NCI-H1105 treated with DMSO at 0.1 percent for 48 hours (cell line): ENCODE measurements around the gene RAB26.

ENCODE experiments used
- DNase-seq: peaks from one replicate; lab custom pipeline; 2025; lab: John Stamatoyannopoulos, UW

The RAB26 gene

DNA sequence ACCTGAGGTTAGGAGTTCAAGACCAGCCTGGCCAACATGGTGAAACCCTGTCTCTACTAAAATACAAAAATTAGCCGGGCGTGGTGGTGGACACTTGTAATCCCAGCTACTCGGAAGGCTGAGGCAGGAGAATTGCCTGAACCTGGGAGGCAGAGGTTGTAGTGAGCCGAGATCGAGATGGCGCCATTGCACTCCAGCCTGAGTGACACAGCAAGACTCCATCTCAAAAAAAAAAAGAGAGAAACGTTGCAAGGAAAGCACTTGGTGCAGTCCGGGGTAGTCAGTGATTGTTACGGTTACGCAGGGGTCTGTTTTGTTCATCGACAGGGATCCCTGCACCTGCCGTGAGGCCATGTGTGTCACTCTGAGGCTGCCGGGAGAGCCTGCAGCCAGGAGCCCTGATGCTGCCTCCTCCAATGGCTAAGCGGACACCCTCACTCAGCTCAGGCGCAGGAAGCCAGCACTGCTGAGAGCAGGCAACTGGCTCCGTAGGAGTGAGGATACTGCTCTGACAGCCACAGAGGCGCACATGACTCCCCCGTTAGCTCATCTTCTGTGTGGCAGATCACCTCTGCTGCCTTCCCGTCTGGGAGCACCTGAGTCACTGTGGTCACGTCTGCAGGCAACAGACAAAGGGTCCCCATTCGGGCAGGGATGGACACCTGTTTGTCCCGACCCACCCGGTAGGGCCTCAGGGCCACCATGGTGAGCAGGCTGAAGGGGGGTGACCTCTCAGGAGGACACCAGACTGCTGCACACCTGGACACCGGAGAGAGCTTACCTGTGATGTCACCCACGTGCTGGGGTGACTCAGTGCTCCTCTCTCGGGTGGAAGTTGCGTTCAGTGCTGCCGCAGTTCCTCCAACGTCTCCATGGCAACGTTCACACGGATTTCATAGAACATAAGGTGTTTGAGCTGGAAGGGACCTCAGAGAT lies 5.2 kb upstream of the RAB26 start:
- no peak for DNase-seq

DNA sequence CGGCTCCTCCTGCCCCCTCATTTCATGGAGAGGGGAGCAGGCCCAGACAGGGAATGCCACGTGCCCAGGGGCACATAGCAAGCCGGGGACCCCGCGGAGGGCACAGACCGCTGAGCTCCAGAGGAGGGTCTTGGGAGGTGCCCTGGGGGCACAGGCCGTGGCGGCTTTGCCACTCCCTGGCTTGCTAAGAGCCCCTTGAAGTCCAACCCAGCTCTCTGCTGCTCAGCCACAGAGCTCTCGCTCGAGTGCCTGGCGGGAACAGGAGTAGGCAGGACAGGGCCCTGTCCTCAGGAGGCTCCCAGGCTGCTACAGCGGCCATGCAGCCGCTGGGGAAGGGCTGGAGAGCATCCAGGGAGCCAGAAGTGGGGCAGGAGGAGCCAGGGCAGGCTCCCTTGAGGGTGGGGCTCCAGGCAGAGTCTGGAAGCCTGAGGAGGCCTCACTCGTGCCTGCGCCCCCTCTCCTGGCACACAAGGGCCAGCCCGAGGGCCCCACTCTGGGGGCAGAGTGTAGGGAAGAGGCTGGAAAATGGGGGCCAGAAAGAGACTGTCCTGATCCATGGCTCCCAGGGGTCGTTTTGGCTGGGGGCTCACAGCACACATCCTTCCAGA lies 4.4 kb upstream of the RAB26 start:
- DNase-seq: no peak

DNA sequence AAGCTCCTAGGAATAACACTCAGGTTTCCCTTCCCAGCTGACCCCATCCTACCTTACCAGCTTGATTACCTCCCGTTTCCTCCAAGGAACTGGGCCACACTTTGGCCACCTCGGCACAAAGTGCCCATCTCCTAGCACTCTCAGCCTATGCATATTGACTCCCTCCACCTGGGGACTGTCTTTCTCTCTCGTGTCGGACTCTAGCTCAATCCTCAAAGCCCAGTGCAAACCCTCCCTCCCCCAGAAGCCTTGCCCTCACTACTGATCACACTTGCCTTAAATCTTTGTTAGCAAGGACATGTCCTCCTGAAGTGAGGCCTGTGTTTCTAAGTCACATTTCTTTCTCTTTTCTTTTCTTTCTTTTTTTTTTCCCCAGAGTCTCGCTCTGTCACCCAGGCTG lies 2.6 kb upstream of the RAB26 start:
- DNase-seq: no peak

DNA sequence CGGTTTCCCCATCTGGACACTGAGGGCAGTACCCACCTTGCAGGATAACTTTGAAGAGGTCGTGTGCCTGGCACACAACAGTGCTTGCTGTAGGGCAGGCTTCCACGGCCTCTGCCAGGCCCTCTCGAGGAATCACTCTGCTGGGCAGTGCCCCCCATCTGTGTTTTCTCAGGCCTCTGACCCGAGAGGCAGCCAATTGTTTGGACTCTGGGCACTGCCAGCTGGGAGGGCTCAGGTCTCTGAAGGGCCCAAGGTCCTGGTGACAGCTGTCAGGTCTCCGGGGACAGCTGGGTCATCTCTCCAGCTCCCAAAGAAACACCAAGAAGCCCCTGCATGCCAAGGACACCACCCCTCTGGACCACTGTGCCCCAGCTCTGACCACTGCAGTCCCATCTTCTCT lies 1.0 kb upstream of the RAB26 start:
- no peak for DNase-seq

DNA sequence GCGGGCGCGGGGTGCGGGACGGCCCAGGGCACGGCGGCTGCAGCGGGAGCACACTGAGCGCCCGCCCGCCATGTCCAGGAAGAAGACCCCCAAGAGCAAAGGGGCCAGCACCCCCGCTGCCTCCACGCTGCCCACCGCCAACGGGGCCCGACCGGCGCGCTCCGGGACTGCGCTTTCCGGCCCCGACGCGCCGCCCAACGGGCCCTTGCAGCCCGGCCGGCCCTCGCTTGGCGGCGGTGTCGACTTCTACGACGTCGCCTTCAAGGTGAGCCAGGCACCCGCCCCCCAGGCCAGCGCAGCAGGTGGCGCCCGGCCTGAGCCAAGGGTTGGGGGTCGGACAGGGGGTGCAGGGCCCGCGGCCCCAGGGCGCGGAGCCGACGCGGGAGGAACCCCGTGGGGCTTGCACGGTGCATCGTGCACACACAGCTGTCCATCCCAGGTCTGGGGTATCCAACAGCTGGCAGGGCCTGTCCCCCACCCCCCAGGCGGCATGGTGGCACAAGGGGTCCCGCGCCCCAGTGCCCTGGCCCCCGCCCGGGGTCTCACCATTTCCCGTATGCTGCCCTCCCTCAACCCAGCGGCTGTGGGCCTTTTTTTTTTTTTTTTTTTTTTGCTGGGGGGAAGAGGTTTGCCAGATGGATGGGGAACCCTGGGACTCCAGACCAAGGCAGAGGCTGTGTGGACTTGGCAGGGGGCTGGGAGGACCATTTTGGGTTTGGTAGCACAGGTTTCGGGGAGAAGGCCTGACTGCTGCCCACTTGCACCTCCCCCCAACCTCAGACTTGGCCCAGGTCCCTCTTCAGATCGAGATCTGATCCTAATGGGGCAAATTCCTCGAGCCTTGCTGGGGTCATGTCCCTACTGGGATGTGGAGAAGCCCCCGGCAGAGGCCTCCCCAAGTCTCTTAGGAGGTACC lies 547 bp downstream of the RAB26 start:
- DNase-seq: no peak

DNA sequence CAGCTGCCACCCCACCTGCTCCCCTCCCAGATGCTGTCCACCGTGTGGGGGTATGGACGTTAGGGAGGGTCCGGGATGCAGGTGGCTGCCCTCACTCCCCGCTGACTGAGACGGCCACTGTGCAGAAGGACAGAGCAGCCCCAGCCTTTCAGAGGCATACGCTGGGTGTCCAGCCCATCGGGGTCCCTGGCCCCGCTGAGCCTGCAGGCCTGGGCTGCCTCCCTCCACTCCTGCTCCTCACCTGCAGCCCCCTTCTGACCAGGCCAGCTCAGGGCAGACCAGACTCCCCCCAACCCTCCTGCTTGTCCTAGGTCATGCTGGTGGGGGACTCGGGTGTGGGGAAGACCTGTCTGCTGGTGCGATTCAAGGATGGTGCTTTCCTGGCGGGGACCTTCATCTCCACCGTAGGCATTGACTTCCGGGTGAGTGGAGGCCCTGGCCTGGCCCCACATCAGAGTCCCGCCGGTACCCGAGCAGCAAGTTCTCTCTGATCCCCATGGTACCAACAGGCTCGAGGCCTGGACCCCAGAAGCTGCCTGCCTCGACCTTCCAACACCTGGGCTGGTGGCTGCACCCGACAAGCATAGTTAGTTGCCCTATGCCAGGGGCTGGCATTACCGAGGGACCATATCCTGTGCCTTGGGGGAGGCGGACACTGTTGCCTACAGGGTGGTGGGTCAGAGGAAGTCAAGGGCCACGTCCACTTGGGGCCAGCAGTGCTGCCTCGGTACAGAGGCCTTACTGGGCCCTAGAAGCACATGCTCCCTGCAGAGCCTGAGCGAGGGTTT lies 1.4 kb downstream of the RAB26 start:
- DNase-seq: no peak

DNA sequence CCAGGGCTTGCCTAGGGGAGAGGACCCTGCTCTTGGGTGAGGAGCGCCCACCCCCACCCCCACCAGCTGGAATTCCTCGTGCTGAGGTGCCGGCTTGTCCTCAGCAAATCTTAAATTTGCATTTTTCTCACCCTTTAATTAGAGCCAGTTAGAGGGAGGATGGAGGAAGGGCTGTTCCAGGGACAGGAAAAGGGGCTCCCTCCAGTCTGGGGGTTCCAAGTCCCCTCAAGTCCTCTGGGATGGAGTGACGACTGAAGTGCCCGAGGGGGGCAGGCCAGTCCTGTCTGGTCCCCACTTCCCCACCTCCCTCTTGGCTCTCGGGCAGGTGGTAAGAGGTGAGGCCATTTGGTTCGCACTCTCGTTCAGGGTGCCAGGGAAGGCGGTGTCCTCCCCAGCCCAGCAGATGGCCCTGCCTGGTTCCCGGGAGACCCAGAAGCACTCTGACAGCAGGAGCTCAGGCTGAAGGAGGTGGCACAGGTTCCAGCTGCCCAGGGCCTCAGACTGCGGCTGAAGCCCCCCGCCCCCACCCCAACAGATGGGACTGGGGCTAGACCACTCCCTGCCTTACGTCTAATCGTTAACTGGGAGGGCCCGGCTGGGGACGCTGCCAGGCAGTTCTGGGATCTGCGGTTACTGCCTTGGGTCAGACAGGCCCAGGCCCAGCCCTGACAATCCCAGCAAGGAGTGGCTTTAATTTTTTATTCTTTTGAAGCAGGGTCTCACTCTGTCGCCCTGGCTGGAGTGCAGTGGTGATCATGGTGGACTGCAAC lies 2.2 kb downstream of the RAB26 start:
- DNase-seq: no peak

DNA sequence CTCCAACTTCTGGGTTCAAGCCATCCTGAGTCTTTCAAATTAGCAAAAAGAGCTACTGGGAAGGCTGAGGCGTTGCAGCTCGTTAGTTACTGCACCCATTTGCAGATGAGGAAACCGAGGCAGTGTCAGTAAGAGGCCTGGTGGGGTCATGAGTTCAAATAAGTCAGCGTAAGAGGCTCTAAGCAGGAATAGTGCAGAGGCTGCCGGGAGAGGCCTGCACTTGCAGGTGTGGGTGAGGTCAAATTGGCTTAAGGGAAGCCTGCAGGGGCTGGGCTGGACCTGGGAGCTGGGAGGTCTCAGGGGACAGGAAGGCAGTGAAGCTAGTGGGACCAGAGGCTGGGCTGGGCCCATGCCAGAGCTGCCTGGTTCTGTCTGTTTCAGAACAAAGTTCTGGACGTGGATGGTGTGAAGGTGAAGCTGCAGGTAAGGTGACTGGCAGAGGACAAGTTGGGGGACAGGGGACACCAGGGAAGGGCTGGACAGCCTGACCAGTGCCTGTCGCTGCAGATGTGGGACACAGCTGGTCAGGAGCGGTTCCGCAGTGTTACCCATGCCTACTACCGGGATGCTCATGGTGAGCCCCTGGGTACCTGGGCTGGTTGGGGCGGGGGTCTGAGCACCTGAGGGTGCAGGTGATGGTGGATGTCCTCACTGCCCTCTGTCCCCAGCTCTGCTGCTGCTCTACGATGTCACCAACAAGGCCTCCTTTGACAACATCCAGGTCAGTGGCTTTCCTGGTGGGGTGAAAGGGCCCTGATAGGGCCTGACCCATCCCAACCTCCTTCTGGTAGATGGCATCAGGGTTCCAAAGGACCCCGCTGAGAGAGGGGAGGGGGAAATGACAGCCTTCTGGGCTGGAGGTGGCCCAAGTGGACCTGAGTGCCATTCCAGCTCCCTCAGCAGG lies 3.0 kb downstream of the RAB26 start:
- DNase-seq: no peak

DNA sequence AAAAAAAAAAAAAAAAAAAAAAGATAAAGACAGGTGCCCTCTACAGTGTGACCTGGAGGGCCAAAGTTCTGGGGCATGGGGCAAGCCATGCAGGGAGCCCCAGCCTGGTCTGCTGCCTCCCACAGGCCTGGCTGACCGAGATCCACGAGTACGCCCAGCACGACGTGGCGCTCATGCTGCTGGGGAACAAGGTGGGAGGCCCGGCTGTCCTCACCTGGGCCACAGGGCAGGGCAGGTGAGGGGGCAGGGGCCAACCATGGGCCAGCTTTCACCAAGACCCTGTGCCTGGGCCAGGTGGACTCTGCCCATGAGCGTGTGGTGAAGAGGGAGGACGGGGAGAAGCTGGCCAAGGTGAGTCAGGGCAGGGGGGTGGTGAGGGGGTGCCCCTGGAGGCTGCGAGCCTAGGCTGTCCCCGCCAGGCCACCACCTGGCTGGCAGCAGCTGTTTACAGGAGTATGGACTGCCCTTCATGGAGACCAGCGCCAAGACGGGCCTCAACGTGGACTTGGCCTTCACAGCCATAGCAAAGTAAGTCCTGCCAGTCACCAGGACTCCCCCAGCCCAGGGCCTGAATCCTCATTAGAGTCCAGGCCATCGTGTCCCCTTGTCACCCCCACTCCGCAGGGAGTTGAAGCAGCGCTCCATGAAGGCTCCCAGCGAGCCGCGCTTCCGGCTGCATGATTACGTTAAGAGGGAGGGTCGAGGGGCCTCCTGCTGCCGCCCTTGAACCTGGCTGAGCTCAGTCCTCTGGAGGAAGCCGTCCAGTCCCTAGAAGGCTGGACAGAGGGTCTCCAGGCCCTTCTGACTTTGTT lies 4.5 kb downstream of the RAB26 start:
- no peak for DNase-seq

DNA sequence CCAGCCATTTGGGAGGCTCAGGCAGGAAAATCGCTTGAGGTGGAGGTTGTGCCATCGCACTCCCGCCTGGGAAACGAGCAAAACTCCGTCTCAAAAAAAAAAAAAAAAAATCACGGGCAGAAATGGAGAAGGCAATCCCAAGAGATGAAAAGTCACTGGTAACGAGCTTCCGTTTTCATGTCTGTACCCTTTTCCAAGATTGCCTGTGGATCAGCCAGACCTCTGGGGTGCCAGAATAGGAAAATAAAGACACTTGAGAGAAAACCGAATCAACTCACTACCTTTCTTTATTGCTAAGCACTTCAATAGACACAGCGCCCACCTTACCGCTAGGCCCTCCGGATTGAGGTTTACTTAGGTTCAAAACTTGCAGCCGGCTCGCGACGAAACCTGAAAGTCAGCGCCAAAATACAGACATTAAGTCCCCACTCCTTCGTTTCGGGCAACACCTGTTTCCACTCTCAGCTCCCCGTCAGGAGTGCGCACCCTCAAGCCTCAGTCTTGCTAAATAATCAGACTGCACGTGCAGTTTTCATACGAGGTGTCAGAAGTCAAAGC lies 6.2 kb downstream of the RAB26 start:
- DNase-seq: no peak

DNA sequence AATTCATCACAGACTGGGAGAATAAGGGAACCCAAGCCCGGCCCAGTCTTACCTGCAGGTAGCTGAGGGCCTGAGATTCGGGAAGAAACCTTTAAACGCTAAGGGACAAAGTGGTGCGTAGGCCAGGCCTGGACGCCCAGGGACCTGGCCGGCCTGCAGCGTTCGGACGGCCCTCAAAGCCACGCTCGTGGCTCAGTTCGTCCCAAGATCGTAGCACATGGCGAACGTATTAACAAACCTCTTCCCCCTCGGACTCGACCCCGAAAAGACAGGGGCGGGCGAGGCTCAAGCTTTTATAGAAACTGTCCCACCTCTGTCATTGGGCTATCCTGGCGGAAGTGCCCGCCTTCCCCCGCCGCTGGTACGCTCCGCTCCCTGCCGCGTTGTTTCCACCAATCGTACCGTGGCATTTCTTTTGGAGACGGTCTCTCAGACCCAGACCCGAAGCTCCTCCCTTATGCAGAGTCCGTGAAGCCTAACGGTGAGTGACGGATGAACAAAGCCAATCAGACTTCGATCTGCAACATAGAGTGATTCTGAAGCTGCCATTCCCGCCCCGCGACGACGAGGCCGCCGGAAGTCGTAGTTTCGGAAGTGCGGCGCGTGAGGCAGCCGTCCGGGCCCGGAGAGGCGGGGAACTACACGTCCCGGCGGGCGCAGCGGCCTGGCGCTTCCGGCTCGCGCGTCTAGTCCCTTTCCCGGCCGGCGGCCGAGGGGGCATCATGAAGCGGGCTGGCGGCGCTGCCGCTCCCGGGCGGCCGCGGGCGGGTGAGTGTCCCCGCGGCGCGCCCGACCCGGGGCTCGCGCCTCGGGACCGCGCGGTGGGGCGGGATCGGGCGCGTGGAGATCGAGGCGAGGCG lies 6.9 kb downstream of the RAB26 start, which contains the start of gene TRAF7:
TSS of gene TRAF7 (plus strand) at position 692 of the 860 bp plus-strand sequence. CDS start 8,139 bp downstream, outside the sequence.
- peak; percentile 98 for DNase-seq

DNA sequence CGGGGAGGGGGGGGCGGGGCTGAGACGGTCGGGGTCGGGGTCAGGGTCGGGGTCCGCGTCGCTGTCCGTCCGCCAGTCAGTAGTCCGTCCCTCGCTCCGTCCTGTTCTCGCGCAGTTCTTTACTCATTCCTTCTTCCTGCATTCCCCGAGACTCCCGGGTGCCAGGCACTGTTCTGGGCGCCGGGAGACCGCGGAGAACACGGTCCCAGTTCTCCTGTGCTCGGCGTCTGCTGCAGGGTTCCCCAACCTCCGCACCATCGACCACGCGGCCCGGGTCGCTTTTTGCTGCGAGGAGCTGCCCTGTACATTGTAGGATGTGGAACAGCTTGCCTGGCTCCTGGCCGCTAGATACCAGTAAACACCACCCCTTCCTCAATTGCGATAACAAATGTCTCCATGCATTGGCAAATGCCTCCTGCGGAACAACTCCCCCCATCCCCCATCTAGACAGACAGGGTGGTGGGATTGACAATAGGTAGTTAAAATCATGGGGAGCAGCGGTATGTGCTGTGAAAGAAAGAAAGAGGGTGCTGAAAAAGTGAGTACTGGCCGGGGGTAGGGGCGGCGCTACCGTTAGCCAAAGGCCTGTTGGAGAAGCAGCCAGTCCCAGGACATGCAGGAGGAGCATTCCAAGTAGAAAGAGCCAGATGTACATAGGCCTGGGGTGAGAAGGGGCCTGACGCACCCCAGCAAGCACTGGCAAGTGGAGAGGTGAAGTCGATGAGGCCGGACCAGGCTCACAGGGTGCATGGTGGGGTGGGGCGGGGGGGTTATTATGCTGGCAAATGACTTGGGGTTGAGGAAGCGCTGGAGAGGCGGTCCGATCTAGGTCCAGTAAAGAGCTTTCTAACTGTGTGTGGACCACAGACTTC lies 7.8 kb downstream of the RAB26 start:
- no peak for DNase-seq

DNA sequence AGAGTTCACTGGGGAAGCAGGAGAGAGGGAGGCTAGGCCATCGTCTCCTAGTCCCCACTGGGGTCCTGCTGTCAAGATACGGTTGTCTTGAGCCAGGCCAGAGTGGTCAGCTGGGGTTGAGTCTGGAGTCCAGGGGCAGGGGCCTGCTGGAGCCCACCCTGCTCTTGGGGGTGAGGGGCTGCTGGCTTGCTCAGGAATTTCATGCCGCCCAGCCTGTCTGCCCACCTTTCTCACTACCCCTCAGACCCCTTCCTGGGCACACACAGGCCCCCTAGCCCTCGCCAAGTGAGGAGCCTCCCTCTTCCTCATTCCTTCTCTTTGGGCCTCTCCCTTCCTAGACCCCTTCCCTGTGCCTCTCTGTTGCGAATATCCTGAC lies 8.4 kb downstream of the RAB26 start:
- DNase-seq: no peak

DNA sequence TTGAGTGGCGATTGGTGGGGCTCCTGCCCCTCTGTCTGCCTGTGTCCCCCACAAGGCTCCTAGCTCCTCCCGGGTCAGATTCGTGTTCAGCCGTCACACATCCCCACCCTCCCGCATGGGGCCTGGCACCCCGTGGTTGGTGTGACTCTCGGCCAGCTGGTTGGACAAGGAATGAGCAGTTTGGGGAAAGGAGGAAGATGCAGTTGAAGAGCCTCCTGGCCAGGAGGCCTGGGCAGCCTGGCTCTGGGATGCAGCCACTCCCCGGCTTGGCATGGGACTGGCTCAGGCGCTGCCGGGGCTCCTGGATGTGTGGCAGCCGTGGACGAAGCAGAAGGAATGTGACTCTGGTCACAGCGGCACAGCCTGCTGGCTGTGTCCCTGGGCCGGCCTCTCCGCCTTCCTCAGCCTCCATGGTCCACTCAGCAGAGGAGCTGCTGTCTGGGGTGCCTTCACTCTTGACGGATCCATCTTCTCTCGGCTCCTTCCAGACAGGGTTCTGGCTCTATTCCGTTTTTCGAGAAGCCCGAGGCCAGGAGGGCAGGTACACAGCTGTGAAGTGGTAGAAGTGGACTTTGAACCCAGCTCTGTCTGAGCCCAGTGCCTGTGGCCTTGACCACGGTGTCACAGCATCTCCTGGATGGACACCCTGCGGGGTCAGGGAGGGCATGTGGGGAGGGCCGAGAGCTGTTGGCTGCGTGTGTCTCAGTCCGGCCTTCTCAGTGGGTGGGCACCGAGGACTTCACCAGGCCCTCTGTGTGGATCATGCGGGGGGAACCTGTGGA lies 9.2 kb downstream of the RAB26 start:
- no peak for DNase-seq

DNA sequence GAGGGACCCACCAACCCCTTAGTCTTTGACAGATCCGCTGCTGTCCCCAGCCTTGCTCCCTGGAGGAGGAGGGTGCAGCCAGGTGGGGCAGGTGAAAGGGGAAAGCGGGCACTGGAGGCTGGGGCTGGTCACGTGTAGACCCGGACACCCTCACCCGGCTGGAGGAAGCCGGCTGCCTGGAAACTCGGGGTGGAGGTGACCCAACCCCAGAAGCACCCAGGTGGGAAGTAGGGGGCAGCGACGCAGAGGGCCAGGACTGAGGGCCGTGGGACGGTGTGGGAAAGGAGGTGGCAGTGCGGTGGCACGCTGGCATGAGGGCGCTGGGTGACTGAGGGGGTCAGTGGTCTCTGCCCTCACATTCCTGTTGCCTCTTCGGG lies 9.8 kb downstream of the RAB26 start:
- no peak for DNase-seq
